PC-3 (cell line): ENCODE measurements around the gene GALNTL6. TPM values are rescaled to one million over a fixed set of nuclear protein-coding genes. Genes with fewer than 3 reads are reported as not detected.

ENCODE experiments used
- ATAC-seq: fragments of 200-7000 bp; cut with Tn5 transposase; 2 replicates; pipeline ENCODE4 v1.9.1; 2020; ENCODE audit warnings: mild to moderate bottlenecking, moderate library complexity
- BruUV-seq: library from RNA; stranded (reverse); fragments of 400-500 nt; replicated peaks from 2 replicates; lab custom pipeline; 2021; lab: Mats Ljungman, UMichigan
- CTCF ChIA-PET: fragments of 300-600 bp; sonication (Branson Sonifier 250); formaldehyde crosslinking; loops from one replicate; lab custom pipeline; 2022; ENCODE audit warnings: antibody characterized with exemption; lab: Charles Lee
- POLR2A ChIA-PET: fragments of 300-600 bp; sonication (Branson Sonifier 250); formaldehyde crosslinking; loops from one replicate; lab custom pipeline; 2022; ENCODE audit warnings: antibody characterized with exemption; ENCODE audit not compliant: unreplicated experiment; lab: Charles Lee
- DNase-seq: peaks from one replicate; pipeline ENCODE4 v3.0.0-alpha.2; 2015
- H2AFZ ChIP-seq: fragments of 300-600 bp; sonication (generic); 2 replicates; pipeline ENCODE4 v1.6.0; 2016; ENCODE audit warnings: antibody characterized with exemption, low read length
- H3F3A ChIP-seq: fragments of 300-600 bp; sonication (generic); one replicate; pipeline ENCODE4 v1.6.0; 2017; ENCODE audit warnings: antibody characterized with exemption, low read length, control low read depth, mild to moderate bottlenecking; ENCODE audit not compliant: unreplicated experiment
- H3K27ac ChIP-seq: fragments of 300-600 bp; sonication (generic); 2 replicates; pipeline ENCODE4 v1.5.1; 2016; ENCODE audit warnings: mild to moderate bottlenecking, low read length
- H3K27me3 ChIP-seq: fragments of 300-600 bp; sonication (generic); 2 replicates; pipeline ENCODE4 v1.6.1; 2016; ENCODE audit warnings: low read length, mixed read lengths
- H3K36me3 ChIP-seq: fragments of 300-600 bp; sonication (generic); 2 replicates; pipeline ENCODE4 v1.6.1; 2016; ENCODE audit warnings: low read depth, mixed run types, low read length, mixed read lengths
- H3K4me1 ChIP-seq: fragments of 300-600 bp; sonication (generic); 2 replicates; pipeline ENCODE4 v1.5.1; 2016; ENCODE audit warnings: low read length; ENCODE audit not compliant: insufficient read depth
- H3K4me2 ChIP-seq: fragments of 300-600 bp; sonication (generic); 2 replicates; pipeline ENCODE4 v1.6.0; 2016; ENCODE audit warnings: low read length
- H3K4me3 ChIP-seq: fragments of 300-600 bp; sonication (generic); 2 replicates; pipeline ENCODE4 v1.5.1; 2016; ENCODE audit warnings: mild to moderate bottlenecking, low read length, mixed read lengths
- H3K79me2 ChIP-seq: fragments of 300-600 bp; sonication (generic); 2 replicates; pipeline ENCODE4 v1.6.1; 2017; ENCODE audit warnings: low read length, mixed read lengths
- H3K9ac ChIP-seq: fragments of 300-600 bp; sonication (generic); 2 replicates; pipeline ENCODE4 v1.6.0; 2016; ENCODE audit warnings: mild to moderate bottlenecking, low read length
- H3K9me2 ChIP-seq: fragments of 300-600 bp; sonication (generic); replicated peaks from 2 replicates; pipeline ENCODE4 v1.6.1; 2016; ENCODE audit warnings: mixed run types, low read length, mixed read lengths
- H3K9me3 ChIP-seq: fragments of 300-600 bp; sonication (generic); 2 replicates; pipeline ENCODE4 v1.6.1; 2016; ENCODE audit warnings: low read length, mixed read lengths
- H4K20me1 ChIP-seq: fragments of 300-600 bp; sonication (generic); 2 replicates; pipeline ENCODE4 v1.6.1; 2016; ENCODE audit warnings: low read length, mixed read lengths
- CTCF ChIP-seq: fragments of 300-600 bp; sonication (generic); conservative IDR thresholded peaks from 2 replicates; pipeline ENCODE4 v1.5.1; 2017; ENCODE audit warnings: antibody characterized with exemption, low read depth, mild to moderate bottlenecking, low read length
- EZH2 ChIP-seq: fragments of 300-600 bp; sonication (generic); IDR thresholded peaks from one replicate; pipeline ENCODE4 v1.6.1; 2017; ENCODE audit warnings: antibody characterized with exemption, mild to moderate bottlenecking, low read length; ENCODE audit not compliant: unreplicated experiment
- EZH2phosphoT487 ChIP-seq: fragments of 300-600 bp; sonication (generic); IDR thresholded peaks from 2 replicates; pipeline ENCODE4 v1.6.1; 2018; ENCODE audit warnings: mild to moderate bottlenecking, antibody characterized with exemption, low read length, borderline replicate concordance
- intact Hi-C: fragments of 100-400 bp; cut with micrococcal nuclease; formaldehyde crosslinking; loops from 2 replicates; pipeline ENCODE4 v1.9.0; 2023
- total RNA-seq: library from RNA; depleted of rRNA; stranded (reverse); fragments of >200 nt; gene quantifications from 2 replicates; pipeline ENCODE4 v1.2.3, GENCODE V29; 2014

Gene GALNTL6
- total RNA-seq, 1 experiment from 2014 or later, result not detected

GRCh38 chr4:171978216-171978615 lies 165.0 kb downstream of the GALNTL6 start:
- intact Hi-C loops, result no loop called here
- no peaks in the 10 kb centered on the region for H3K27me3 ChIP-seq
- no peak for ATAC-seq
- H3K9me3 ChIP-seq, result no peaks in the 10 kb centered on the region
- no TSS peak for BruUV-seq
- H3K36me3 ChIP-seq, result no peaks in the 10 kb centered on the region
- H2AFZ ChIP-seq, result no peak overlapping the region
- H3K4me1 ChIP-seq, result no peaks in the 10 kb centered on the region
- ChIA-PET CTCF (no interaction called here), POLR2A (no interaction called here)
- no peaks in the 10 kb centered on the region for H3K79me2 ChIP-seq
- H3K4me3 ChIP-seq, result no peak overlapping the region
- no peak overlapping the region for H3K9ac ChIP-seq
- H4K20me1 ChIP-seq, result no peaks in the 10 kb centered on the region
- no peak overlapping the region for H3K27ac ChIP-seq
- TF ChIP-seq CTCF (no peak), EZH2phosphoT487 (no peak), EZH2 (no peak)
- no peak for DNase-seq
- H3K9me2 ChIP-seq, result no peaks in the 10 kb centered on the region
- no peak overlapping the region for H3K4me2 ChIP-seq
- no peaks in the 10 kb centered on the region for H3F3A ChIP-seq

GRCh38 chr4:171979461-171979860 lies 166.3 kb downstream of the GALNTL6 start:
- no peak for DNase-seq
- no peak overlapping the region for H3K4me3 ChIP-seq
- intact Hi-C loops, result no loop called here
- no peaks in the 10 kb centered on the region for H3K36me3 ChIP-seq
- no peak for TF ChIP-seq CTCF
- TF ChIP-seq EZH2phosphoT487, result no peak
- no peak for TF ChIP-seq EZH2
- H3K79me2 ChIP-seq, result no peaks in the 10 kb centered on the region
- H3K4me2 ChIP-seq, result no peak overlapping the region
- no peak overlapping the region for H2AFZ ChIP-seq
- H3F3A ChIP-seq, result no peaks in the 10 kb centered on the region
- no peak overlapping the region for H3K9ac ChIP-seq
- ATAC-seq, result no peak
- BruUV-seq, result no TSS peak
- no peaks in the 10 kb centered on the region for H3K9me3 ChIP-seq
- H4K20me1 ChIP-seq, result no peaks in the 10 kb centered on the region
- POLR2A ChIA-PET, result no interaction called here
- no peak overlapping the region for H3K27ac ChIP-seq
- no peaks in the 10 kb centered on the region for H3K9me2 ChIP-seq
- CTCF ChIA-PET, result no interaction called here
- no peaks in the 10 kb centered on the region for H3K27me3 ChIP-seq
- no peaks in the 10 kb centered on the region for H3K4me1 ChIP-seq

GRCh38 chr4:171981185-171981584 lies 168.0 kb downstream of the GALNTL6 start:
- intact Hi-C loops, result no loop called here
- Histone ChIP-seq H3K4me3 (no peak overlapping the region), H4K20me1 (no peaks in the 10 kb centered on the region), H3K79me2 (no peaks in the 10 kb centered on the region), H3K36me3 (no peaks in the 10 kb centered on the region), H2AFZ (no peak overlapping the region), H3K27ac (no peak overlapping the region), H3K9me2 (no peaks in the 10 kb centered on the region), H3K4me1 (no peaks in the 10 kb centered on the region), H3K9me3 (no peaks in the 10 kb centered on the region), H3F3A (no peaks in the 10 kb centered on the region), H3K4me2 (no peak overlapping the region), H3K27me3 (no peaks in the 10 kb centered on the region), H3K9ac (no peak overlapping the region)
- ChIA-PET CTCF (no interaction called here), POLR2A (no interaction called here)
- DNase-seq (no peak), ATAC-seq (no peak)
- TF ChIP-seq CTCF, result no peak
- TF ChIP-seq EZH2phosphoT487, result no peak
- TF ChIP-seq EZH2, result no peak
- BruUV-seq, result no TSS peak
